Activated naive CD8-positive, alpha-beta T cell treated with anti-CD3 and anti-CD28 coated beads for 36 hours (primary cell): ENCODE results near the gene OR2B6. TPM values are rescaled to one million over a fixed set of nuclear protein-coding genes. Genes with fewer than 3 reads are reported as not detected.
"Not testable (repeated sequence)": the region's sequence is repeated elsewhere in the genome, so short reads cannot be mapped to it uniquely, and the experiment has no call there.

Experiments
- DNase-seq: peaks from one replicate; pipeline ENCODE4 v3.0.0; 2021
- H3K27ac Mint-ChIP-seq: one replicate; pipeline ENCODE4 v1.8.0; 2022; ENCODE audit warnings: mild to moderate bottlenecking, moderate library complexity, mixed read lengths
- H3K27me3 Mint-ChIP-seq: one replicate; pipeline ENCODE4 v1.8.0; 2022; ENCODE audit warnings: mild to moderate bottlenecking, mixed read lengths
- H3K36me3 Mint-ChIP-seq: one replicate; pipeline ENCODE4 v1.8.0; 2021; ENCODE audit warnings: mild to moderate bottlenecking, mixed read lengths
- H3K4me1 Mint-ChIP-seq: one replicate; pipeline ENCODE4 v1.8.0; 2021; ENCODE audit warnings: mixed read lengths
- H3K4me3 Mint-ChIP-seq: one replicate; pipeline ENCODE4 v1.8.0; 2022; ENCODE audit warnings: mild to moderate bottlenecking, moderate library complexity, mixed read lengths
- H3K9me3 Mint-ChIP-seq: one replicate; pipeline ENCODE4 v1.8.0; 2022; ENCODE audit warnings: mixed read lengths
- total RNA-seq, 2 experiments: library from RNA; stranded (reverse); gene quantifications; one replicate each; pipeline ENCODE4 v1.2.3, GENCODE V29; 2021

OR2B6 gene
- not detected for total RNA-seq

- Mint-ChIP-seq H3K27me3 (peaks cover 55% of the 10 kb centered on the region), H3K27ac (no peak within 1 kb of the TSS)
Observed at GRCh38 chr6:27956941-27957340, at the start of gene OR2B6. TSS of gene OR2B6 (plus strand) at chr6:27957241. CDS start at chr6:27957241, 0 bp downstream.

DNA sequence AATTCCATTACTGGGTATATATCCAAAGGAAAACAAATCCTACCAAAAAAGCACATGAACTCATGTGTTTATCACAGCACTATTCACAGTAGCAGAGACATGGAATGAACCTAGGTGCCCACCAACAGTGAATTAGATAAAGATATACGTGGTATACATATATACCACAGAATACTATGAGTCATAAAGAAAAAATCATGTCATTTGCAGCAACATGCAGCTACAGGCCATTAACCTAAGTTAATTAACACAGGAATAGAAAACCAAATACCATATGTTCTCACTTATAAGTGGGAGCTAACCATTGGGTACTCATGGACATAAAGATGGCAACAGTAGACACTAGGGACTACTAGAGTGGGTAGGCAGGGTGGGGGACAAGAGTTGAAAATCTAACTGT lies 49.0 kb upstream of the OR2B6 start:
- DNase-seq, result no peak
- H3K27ac Mint-ChIP-seq, result no peak overlapping the region
- no peaks in the 10 kb centered on the region for H3K36me3 Mint-ChIP-seq
- H3K9me3 Mint-ChIP-seq, result no peaks in the 10 kb centered on the region
- peaks cover 14% of the 10 kb centered on the region for H3K27me3 Mint-ChIP-seq
- H3K4me1 Mint-ChIP-seq, result peaks cover 3% of the 10 kb centered on the region
- H3K4me3 Mint-ChIP-seq, result no peak overlapping the region

More at GRCh38 chr6:27956941-27957340, at the start of gene OR2B6:
- Mint-ChIP-seq H3K9me3 (no peaks in the 10 kb centered on the region), H3K4me3 (no peak within 1 kb of the TSS), H3K4me1 (no peaks in the 10 kb centered on the region), H3K36me3 (no peaks in the 10 kb centered on the region)
- no peak for DNase-seq

GRCh38 chr6:27911956-27912446 lies 45.0 kb upstream of the OR2B6 start, which contains the start of gene OR2B2:
TSS of gene OR2B2 (minus strand) at chr6:27912396. CDS start at chr6:27912319, 77 bp downstream.
- DNase-seq, result no peak
- Mint-ChIP-seq H3K9me3 (no peaks in the 10 kb centered on the region), H3K36me3 (no peaks in the 10 kb centered on the region), H3K27me3 (peaks cover 17% of the 10 kb centered on the region), H3K4me1 (no peaks in the 10 kb centered on the region), H3K4me3 (no peak within 1 kb of the TSS), H3K27ac (no peak within 1 kb of the TSS)

GRCh38 chr6:27922949-27923348 lies 34.1 kb upstream of the OR2B6 start:
- no peak overlapping the region for H3K27ac Mint-ChIP-seq
- no peaks in the 10 kb centered on the region for H3K9me3 Mint-ChIP-seq
- H3K4me1 Mint-ChIP-seq, result no peaks in the 10 kb centered on the region
- no peak overlapping the region for H3K4me3 Mint-ChIP-seq
- H3K27me3 Mint-ChIP-seq, result peaks cover 46% of the 10 kb centered on the region
- H3K36me3 Mint-ChIP-seq, result no peaks in the 10 kb centered on the region
- DNase-seq, result no peak

DNA sequence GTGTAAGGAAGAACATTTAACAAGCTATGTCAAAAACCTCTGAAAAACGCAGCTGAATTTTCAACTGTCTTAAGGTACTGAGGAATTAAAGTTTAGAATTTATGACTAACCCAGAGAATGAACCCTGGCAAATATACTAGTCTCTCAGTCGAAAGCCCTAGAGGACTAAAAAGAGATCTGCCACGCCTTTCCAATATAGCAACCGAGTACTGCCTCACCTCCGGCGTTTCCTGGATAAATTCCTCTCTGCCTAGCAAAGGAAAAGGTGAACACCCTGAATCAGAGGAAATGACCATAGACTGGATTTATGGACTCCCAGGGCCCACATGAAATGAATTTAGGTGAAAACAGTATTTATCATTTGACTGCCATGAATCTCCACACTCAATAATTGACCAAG lies 32.9 kb upstream of the OR2B6 start:
- DNase-seq, result no peak
- Mint-ChIP-seq H3K36me3 (no peaks in the 10 kb centered on the region), H3K27ac (no peak overlapping the region), H3K27me3 (peaks cover 49% of the 10 kb centered on the region), H3K9me3 (no peaks in the 10 kb centered on the region), H3K4me1 (no peaks in the 10 kb centered on the region), H3K4me3 (no peak overlapping the region)

DNA sequence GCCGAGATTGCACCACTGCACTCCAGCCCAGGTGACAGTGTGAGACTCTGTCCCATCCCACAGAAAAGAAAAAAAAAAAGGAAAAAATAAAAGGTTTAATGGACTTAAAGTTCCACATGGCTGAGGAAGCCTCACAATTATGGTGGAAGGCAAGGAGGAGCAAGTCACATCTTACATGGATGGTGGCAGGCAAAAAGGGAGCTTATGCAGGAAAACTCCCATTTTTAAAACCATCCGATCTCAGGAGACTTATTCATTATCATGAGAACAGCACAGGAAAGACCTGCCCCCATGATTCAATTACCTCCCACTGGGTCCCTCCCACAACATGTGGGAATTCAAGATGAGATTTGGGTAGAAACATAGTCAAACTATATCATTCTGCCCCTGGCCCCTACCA lies 29.0 kb upstream of the OR2B6 start:
- not testable (repeated sequence) for H3K9me3 Mint-ChIP-seq, H3K4me3 Mint-ChIP-seq, H3K36me3 Mint-ChIP-seq, H3K27ac Mint-ChIP-seq, DNase-seq, H3K4me1 Mint-ChIP-seq
- H3K27me3 Mint-ChIP-seq, result peaks cover 36% of the 10 kb centered on the region

GRCh38 chr6:27929930-27930329 lies 27.1 kb upstream of the OR2B6 start:
- not testable (repeated sequence) for DNase-seq, H3K9me3 Mint-ChIP-seq, H3K27ac Mint-ChIP-seq, H3K4me1 Mint-ChIP-seq, H3K4me3 Mint-ChIP-seq, H3K36me3 Mint-ChIP-seq
- peaks cover 32% of the 10 kb centered on the region for H3K27me3 Mint-ChIP-seq

GRCh38 chr6:27931209-27931608 lies 25.8 kb upstream of the OR2B6 start:
- no peak for DNase-seq
- Mint-ChIP-seq H3K9me3 (peaks cover 4% of the 10 kb centered on the region), H3K27ac (no peak overlapping the region), H3K27me3 (peaks cover 38% of the 10 kb centered on the region), H3K4me1 (no peaks in the 10 kb centered on the region), H3K4me3 (no peak overlapping the region), H3K36me3 (no peaks in the 10 kb centered on the region)

GRCh38 chr6:27940766-27941165 lies 16.3 kb upstream of the OR2B6 start:
- H3K4me3 Mint-ChIP-seq, result no peak overlapping the region
- H3K27me3 Mint-ChIP-seq, result peaks cover 66% of the 10 kb centered on the region
- no peaks in the 10 kb centered on the region for H3K36me3 Mint-ChIP-seq
- no peaks in the 10 kb centered on the region for H3K4me1 Mint-ChIP-seq
- H3K9me3 Mint-ChIP-seq, result no peaks in the 10 kb centered on the region
- no peak for DNase-seq
- no peak overlapping the region for H3K27ac Mint-ChIP-seq

DNA sequence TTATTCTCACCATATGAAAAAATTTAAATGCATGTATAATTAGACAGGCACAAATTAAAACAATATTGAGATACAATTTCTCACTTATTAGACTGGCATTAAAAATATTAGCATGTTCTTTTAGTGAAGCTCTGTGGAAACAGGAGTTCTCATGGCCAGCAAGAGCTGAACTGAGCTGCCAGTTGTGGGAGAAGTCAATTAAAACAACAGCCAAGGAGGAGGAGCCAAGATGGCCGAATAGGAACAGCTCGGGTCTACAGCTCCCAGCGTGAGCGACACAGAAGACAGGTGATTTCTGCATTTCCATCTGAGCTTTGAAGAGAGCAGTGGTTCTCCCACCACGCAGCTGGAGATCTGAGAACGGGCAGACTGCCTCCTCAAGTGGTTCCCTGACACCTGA lies 14.0 kb upstream of the OR2B6 start:
- not testable (repeated sequence) for DNase-seq, H3K36me3 Mint-ChIP-seq, H3K4me3 Mint-ChIP-seq, H3K27ac Mint-ChIP-seq, H3K9me3 Mint-ChIP-seq, H3K4me1 Mint-ChIP-seq
- peaks cover 53% of the 10 kb centered on the region for H3K27me3 Mint-ChIP-seq

DNA sequence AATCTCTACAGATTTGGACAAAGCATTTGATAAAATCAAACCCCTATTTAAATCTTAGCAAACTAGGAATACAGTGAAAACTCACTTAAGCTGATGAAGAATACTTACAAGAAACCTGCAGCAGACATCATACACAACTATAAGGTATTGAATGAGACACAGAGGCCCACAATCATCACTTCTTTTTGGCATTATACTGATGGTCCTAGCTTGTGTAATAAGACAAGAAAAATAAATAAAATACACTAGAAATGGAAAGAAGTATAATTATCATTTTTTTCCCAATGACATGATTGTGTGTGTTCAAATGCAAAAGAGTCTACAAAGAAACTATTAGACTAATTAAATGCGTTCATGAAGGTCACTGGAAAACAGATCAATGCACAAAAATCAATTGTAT lies 8.8 kb upstream of the OR2B6 start:
- no peaks in the 10 kb centered on the region for H3K4me1 Mint-ChIP-seq
- DNase-seq, result no peak
- no peak overlapping the region for H3K4me3 Mint-ChIP-seq
- no peaks in the 10 kb centered on the region for H3K36me3 Mint-ChIP-seq
- H3K27ac Mint-ChIP-seq, result no peak overlapping the region
- peaks cover 39% of the 10 kb centered on the region for H3K27me3 Mint-ChIP-seq
- peaks cover 2% of the 10 kb centered on the region for H3K9me3 Mint-ChIP-seq

DNA sequence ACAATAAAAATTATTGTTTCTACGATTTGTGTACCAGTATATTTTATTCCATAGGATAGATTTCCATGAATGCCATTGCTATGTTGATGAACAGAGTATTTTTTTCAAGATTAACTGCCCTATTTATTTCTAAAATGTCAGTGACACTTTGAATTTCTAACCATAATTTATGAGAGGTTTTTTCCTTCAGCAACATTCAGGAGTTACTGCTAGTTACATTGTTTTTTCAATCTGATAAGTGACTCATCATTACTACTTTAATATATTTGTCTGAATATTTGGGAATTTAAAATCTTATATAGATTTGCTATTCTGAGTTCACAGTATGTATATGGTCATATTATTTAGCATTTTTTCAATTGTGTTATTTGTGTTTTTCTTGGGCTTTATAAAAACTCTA lies 6.0 kb upstream of the OR2B6 start:
- Mint-ChIP-seq H3K27me3 (peaks cover 51% of the 10 kb centered on the region), H3K27ac (no peak overlapping the region), H3K36me3 (no peaks in the 10 kb centered on the region), H3K4me1 (no peaks in the 10 kb centered on the region), H3K4me3 (no peak overlapping the region), H3K9me3 (peaks cover 2% of the 10 kb centered on the region)
- DNase-seq, result no peak

DNA sequence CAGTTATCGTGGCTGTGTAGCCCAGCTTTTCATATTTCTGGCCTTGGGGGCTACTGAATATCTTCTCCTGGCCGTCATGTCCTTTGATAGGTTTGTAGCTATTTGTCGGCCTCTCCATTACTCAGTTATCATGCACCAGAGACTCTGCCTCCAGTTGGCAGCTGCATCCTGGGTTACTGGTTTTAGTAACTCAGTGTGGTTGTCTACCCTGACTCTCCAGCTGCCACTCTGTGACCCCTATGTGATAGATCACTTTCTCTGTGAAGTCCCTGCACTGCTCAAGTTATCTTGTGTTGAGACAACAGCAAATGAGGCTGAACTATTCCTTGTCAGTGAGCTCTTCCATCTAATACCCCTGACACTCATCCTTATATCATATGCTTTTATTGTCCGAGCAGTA lies 475 bp downstream of the OR2B6 start:
- Mint-ChIP-seq H3K36me3 (no peaks in the 10 kb centered on the region), H3K9me3 (no peaks in the 10 kb centered on the region), H3K4me1 (no peaks in the 10 kb centered on the region), H3K4me3 (no peak overlapping the region), H3K27me3 (peaks cover 51% of the 10 kb centered on the region), H3K27ac (no peak overlapping the region)
- no peak for DNase-seq

- H3K27me3 Mint-ChIP-seq, result peaks cover 38% of the 10 kb centered on the region
- no peak overlapping the region for H3K4me3 Mint-ChIP-seq
- no peaks in the 10 kb centered on the region for H3K9me3 Mint-ChIP-seq
- H3K36me3 Mint-ChIP-seq, result no peaks in the 10 kb centered on the region
- H3K4me1 Mint-ChIP-seq, result no peaks in the 10 kb centered on the region
- no peak for DNase-seq
- H3K27ac Mint-ChIP-seq, result no peak overlapping the region
Observed at GRCh38 chr6:27962506-27962905, 5.5 kb downstream of the OR2B6 start.

DNA sequence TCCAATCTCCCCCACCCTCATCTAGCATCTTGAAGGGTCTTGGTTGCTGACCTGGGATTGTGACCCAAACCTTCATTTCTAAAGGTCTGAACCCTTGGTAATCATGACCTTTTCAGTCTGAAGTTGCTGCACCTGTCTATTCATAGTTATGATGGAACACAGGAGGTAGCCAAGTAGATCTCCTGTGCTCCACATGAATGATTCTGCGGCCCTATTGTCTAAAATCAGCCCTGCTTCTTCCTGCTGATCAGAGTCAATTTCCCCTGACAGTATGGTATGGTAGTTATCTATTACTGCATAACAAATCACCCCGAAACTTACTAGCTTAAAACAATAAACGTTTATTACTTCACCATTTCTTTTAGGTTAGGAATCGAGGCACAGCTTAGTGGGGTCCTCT lies 9.0 kb downstream of the OR2B6 start:
- Mint-ChIP-seq H3K27me3 (peaks cover 35% of the 10 kb centered on the region), H3K4me1 (no peaks in the 10 kb centered on the region), H3K9me3 (peaks cover 2% of the 10 kb centered on the region)

GRCh38 chr6:27966816-27967426 lies 9.9 kb downstream of the OR2B6 start:
- DNase-seq, result no peak
- Mint-ChIP-seq H3K36me3 (peaks cover 1% of the 10 kb centered on the region), H3K4me3 (no peak overlapping the region), H3K27ac (no peak overlapping the region), H3K27me3 (peaks cover 38% of the 10 kb centered on the region), H3K4me1 (no peaks in the 10 kb centered on the region), H3K9me3 (peaks cover 2% of the 10 kb centered on the region)

More for the DNA sequence above, 9.0 kb downstream of the OR2B6 start:
- H3K36me3 Mint-ChIP-seq, result no peaks in the 10 kb centered on the region
- H3K4me3 Mint-ChIP-seq, result no peak overlapping the region
- DNase-seq, result no peak
- no peak overlapping the region for H3K27ac Mint-ChIP-seq
